IMR-90 (cell line): ENCODE data around the gene CPO.

Source experiments
- BHLHE40 ChIP-seq: fragments of 150-350 bp; IDR thresholded peaks from 2 replicates; pipeline ENCODE4 v1.6.1; 2016; ENCODE audit warnings: mild to moderate bottlenecking, low read depth, low read length
- FOS ChIP-seq: fragments of 150-350 bp; IDR thresholded peaks from 2 replicates; pipeline ENCODE4 v1.6.1; 2016; ENCODE audit warnings: low read depth, low read length
- MAFK ChIP-seq: IDR thresholded peaks from 2 replicates; pipeline ENCODE4 v1.6.1; 2012; ENCODE audit warnings: low read depth, low read length, improper control_type of control experiment
- MAZ ChIP-seq: IDR thresholded peaks from 2 replicates; pipeline ENCODE4 v1.6.1; 2012; ENCODE audit warnings: low read depth, mild to moderate bottlenecking, low read length, improper control_type of control experiment, moderate library complexity, borderline replicate concordance
- NFE2L2 ChIP-seq: fragments of 150-350 bp; IDR thresholded peaks from 2 replicates; pipeline ENCODE4 v1.6.1; 2016; ENCODE audit warnings: low read depth, mild to moderate bottlenecking, low read length
- POLR2A ChIP-seq: IDR thresholded peaks from 2 replicates; pipeline ENCODE4 v1.6.1; 2012; ENCODE audit warnings: mild to moderate bottlenecking, low read depth, low read length
- RFX5 ChIP-seq: IDR thresholded peaks from 2 replicates; pipeline ENCODE4 v1.8.0; 2012; ENCODE audit warnings: low read depth, mild to moderate bottlenecking, low read length, moderate library complexity
- USF2 ChIP-seq: fragments of 150-350 bp; IDR thresholded peaks from 2 replicates; pipeline ENCODE4 v1.6.1; 2017; ENCODE audit warnings: mild to moderate bottlenecking, antibody characterized with exemption, low read length, low read depth
- TF ChIP-seq, protein P1 (sequence below): conservative IDR thresholded peaks from 2 replicates; pipeline ENCODE4 v1.5.1; 2012; ENCODE audit warnings: mild to moderate bottlenecking, low read depth, low read length, improper control_type of control experiment

DNA sequence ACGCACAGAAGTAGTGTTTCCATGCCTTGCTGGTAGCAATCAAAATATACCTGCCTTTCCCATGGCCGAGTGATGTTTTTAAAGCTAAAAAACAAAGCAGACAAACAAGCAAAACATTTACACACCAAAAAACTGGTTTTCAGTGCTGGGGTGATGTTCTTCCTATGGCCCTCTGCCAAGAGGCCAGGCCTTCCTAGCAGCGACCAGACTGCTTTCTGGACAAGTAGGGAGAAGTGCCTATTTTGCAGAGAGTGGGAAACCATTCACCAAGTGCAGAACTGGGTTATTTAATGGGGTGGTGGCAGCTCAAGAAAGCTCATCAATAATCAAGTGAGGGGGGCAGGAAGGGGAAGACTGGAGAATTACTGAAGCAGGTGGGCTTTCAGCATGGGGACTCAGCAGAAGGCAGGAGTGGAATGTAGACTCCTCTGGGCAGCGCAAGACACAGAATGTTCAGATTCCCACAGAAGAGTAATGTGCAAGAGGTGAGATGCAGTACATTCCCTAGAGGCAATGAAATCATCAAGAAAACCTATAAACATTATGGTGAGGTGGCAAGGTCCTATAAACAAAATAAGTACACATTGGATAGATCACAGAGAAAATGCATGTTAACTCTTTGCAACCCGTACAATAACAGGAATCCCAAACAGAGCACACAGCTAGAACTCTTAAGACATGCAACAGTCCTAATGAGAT, 44.0 kb downstream of the CPO start:
- TF ChIP-seq, protein P1, sequence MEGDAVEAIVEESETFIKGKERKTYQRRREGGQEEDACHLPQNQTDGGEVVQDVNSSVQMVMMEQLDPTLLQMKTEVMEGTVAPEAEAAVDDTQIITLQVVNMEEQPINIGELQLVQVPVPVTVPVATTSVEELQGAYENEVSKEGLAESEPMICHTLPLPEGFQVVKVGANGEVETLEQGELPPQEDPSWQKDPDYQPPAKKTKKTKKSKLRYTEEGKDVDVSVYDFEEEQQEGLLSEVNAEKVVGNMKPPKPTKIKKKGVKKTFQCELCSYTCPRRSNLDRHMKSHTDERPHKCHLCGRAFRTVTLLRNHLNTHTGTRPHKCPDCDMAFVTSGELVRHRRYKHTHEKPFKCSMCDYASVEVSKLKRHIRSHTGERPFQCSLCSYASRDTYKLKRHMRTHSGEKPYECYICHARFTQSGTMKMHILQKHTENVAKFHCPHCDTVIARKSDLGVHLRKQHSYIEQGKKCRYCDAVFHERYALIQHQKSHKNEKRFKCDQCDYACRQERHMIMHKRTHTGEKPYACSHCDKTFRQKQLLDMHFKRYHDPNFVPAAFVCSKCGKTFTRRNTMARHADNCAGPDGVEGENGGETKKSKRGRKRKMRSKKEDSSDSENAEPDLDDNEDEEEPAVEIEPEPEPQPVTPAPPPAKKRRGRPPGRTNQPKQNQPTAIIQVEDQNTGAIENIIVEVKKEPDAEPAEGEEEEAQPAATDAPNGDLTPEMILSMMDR: no peak
- TF ChIP-seq MAZ: no peak
- no peak for TF ChIP-seq BHLHE40
- no peak for TF ChIP-seq USF2
- TF ChIP-seq POLR2A: no peak
- TF ChIP-seq FOS: no peak
- no peak for TF ChIP-seq RFX5
- no peak for TF ChIP-seq MAFK
- no peak for TF ChIP-seq NFE2L2
